T-helper 2 cell treated with Interferon-gamma antibody and Interleukin-4, amounts not matched to agents 5 μg/mL and 100 μg/mL, for 36 hours (primary cell): ENCODE measurements around the gene DBN1.
A peak's percentile ranks its signal among the peaks of the same experiment; 100 is the strongest.

ENCODE experiments used
- DNase-seq: peaks from one replicate; pipeline ENCODE4 v3.0.0; 2021; ENCODE audit warnings: low spot score
- H3K27ac Mint-ChIP-seq: one replicate; pipeline ENCODE4 v1.8.0; 2021; ENCODE audit warnings: mild to moderate bottlenecking, mixed read lengths
- H3K27me3 Mint-ChIP-seq: one replicate; pipeline ENCODE4 v1.8.0; 2021; ENCODE audit warnings: low read depth, mixed read lengths
- H3K36me3 Mint-ChIP-seq: one replicate; pipeline ENCODE4 v1.8.0; 2021; ENCODE audit warnings: low read depth, mixed read lengths
- H3K4me1 Mint-ChIP-seq: one replicate; pipeline ENCODE4 v1.8.0; 2021; ENCODE audit warnings: low read depth, mixed read lengths
- H3K4me3 Mint-ChIP-seq: one replicate; pipeline ENCODE4 v1.8.0; 2022; ENCODE audit warnings: mild to moderate bottlenecking, moderate library complexity, mixed read lengths
- H3K9me3 Mint-ChIP-seq: one replicate; pipeline ENCODE4 v1.8.0; 2021; ENCODE audit warnings: mixed read lengths

DBN1 gene

DNA sequence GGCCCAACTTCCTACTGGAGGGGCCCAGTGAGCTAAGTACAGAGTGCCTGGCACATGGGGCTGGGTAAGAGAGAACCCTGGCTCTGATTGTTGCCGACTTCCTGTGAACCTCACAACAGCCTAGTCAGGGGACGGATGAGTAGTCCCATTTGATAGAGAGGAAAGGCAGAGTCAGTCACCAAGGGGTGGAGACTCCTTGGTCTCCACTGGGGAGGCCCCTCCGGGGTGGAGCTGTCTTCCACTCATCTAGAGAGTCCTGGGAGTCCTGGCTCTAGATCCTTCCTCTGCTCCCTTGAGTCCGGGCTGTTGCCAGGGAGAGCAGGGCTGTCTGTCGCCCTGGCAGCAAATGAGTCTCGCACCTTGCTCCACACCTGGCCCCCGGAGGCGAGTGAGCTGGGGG is 39.0 kb downstream of the DBN1 start:
- peak overlapping the region; percentile 82 for H3K27ac Mint-ChIP-seq
- no peaks in the 10 kb centered on the region for H3K27me3 Mint-ChIP-seq
- peaks cover 81% of the 10 kb centered on the region for H3K36me3 Mint-ChIP-seq
- H3K4me3 Mint-ChIP-seq, result peak overlapping the region; percentile 71
- H3K4me1 Mint-ChIP-seq, result peaks cover 46% of the 10 kb centered on the region
- peak; percentile 58 for DNase-seq
- H3K9me3 Mint-ChIP-seq, result no peaks in the 10 kb centered on the region

DNA sequence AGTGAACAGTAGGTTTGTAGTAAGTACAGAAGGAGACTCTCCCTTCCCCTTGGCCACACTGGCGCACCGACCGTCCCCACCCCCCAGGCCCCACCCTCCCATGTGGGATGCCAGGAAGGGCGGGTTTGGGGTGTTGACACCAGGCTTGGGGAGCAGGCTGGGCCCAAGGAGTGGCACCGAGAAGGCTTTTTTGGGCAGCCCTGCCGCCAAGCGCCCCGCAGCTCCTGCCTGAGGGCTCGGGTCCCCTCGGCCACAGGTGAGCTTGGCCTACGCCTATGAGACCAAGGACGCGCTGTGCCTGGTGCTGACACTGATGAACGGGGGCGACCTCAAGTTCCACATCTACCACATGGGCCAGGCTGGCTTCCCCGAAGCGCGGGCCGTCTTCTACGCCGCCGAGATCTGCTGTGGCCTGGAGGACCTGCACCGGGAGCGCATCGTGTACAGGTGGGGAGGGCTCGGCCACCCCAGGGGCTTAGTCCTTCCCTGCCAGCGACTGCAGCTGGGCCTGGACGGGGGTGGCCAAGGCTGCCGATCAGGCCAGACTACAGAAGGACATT is 39.7 kb downstream of the DBN1 start:
- Mint-ChIP-seq H3K27ac (peak overlapping the region; percentile 57), H3K9me3 (no peaks in the 10 kb centered on the region), H3K4me3 (peak overlapping the region; percentile 38), H3K27me3 (no peaks in the 10 kb centered on the region), H3K4me1 (peaks cover 53% of the 10 kb centered on the region), H3K36me3 (peaks cover 84% of the 10 kb centered on the region)
- no peak for DNase-seq

DNA sequence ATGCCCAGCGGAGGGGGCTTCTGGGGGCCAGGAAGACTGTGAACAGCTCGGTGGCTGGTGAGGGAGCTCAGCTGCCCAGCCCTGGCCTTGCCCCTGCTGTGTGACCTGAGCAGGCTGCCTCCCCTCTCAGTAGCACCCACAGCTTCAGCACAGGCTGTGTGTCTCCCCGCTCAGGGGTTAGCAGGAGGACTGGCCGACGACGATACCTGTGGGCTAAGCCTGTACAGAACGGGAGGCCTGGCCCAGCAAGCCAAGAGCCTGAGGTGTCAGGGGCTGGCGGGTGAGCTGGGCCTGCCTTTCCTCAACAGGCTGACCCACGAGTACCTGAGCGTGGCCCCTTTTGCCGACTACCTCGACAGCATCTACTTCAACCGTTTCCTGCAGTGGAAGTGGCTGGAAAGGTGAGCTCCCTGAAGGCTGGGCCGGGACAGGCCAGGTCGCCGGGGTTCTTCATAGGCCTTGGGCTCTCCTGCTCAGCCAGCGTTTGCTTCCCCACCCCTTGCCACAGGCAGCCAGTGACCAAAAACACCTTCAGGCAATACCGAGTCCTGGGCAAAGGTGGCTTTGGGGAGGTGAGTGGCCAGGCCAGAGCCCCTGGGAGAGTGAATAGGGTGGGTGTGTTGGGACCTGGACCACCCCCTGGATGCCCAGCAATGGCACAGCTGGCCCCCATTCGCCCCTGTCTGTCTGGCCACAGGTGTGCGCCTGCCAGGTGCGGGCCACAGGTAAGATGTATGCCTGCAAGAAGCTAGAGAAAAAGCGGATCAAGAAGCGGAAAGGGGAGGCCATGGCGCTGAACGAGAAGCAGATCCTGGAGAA is 40.4 kb downstream of the DBN1 start:
- Mint-ChIP-seq H3K9me3 (no peaks in the 10 kb centered on the region), H3K36me3 (peaks cover 81% of the 10 kb centered on the region), H3K4me1 (peaks cover 57% of the 10 kb centered on the region), H3K27me3 (no peaks in the 10 kb centered on the region), H3K4me3 (peak overlapping the region; percentile 98), H3K27ac (peak overlapping the region; percentile 57)
- no peak for DNase-seq

DNA sequence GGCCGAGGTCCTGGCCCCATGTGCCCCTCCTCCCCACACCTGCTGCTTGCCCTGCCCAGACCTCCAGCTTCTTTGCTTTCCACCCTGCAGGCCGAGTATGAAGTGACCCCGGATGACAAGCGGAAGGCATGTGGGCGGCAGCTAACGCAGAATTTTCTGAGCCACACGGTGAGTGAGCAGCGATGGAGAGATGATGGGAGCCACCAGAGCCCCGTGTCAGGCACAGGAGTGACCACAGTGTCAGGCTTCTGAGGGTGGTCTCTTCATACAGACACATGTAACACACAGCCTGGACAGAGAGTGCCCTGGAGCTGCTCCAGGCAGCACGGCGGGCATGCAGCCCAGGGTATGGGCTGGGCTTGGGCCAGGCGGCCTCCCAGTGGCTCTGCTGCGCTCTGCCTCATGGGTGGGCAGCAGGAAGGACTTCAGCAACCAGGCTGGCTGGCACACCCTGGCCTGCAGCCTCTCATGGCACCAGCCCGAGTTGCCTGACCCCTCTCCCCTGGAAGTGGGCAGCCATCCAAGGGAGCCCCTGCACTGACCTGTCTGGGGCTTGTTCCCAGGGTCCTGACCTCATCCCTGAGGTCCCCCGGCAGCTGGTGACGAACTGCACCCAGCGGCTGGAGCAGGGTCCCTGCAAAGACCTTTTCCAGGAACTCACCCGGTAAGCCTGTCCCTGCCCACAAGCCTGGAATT is 41.1 kb downstream of the DBN1 start:
- Mint-ChIP-seq H3K27ac (peak overlapping the region; percentile 96), H3K36me3 (peaks cover 81% of the 10 kb centered on the region), H3K27me3 (no peaks in the 10 kb centered on the region), H3K9me3 (no peaks in the 10 kb centered on the region), H3K4me1 (peaks cover 58% of the 10 kb centered on the region), H3K4me3 (peak overlapping the region; percentile 98)
- DNase-seq, result peak; percentile 68

DNA sequence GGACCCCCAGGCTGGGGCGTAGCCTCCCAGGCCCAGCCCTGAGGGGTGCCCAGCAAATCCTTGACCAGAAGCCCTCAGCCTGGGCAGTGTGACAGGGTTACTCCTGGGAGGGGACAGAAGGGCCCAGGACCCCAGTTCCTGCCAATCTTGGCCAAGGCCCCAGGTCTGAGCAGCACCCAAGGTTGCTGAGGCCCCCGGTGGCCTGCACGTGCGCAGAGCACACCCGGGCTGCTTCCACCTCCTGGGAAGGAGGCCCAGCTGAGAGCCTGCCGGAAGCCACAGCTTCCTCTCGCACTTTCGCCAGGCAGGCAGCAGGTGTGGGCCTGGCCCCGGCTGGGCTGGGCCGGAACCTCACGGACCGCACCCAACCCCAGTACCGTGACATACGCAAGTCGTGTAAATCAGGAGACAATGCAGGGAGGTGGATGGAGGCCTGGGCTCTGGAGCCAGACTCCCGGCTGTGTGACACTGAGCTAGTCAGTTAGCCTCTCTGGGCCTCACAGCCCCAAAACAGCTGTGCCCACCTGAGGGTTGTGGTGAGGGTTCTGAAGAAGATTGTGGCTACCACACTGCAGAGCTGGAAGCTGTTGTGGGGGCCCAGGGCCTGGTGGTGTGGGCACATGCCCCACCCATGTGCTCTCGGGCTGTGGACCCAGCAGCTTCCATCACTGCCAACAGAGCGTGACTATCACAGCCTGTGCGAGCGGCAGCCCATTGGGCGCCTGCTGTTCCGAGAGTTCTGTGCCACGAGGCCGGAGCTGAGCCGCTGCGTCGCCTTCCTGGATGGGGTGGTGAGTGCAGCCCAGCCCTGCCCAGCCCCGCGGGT is 41.9 kb downstream of the DBN1 start:
- no peaks in the 10 kb centered on the region for H3K9me3 Mint-ChIP-seq
- H3K4me1 Mint-ChIP-seq, result peaks cover 56% of the 10 kb centered on the region
- peak overlapping the region; percentile 98 for H3K4me3 Mint-ChIP-seq
- peaks cover 77% of the 10 kb centered on the region for H3K36me3 Mint-ChIP-seq
- no peaks in the 10 kb centered on the region for H3K27me3 Mint-ChIP-seq
- H3K27ac Mint-ChIP-seq, result peak overlapping the region; percentile 96
- DNase-seq, result peak; percentile 77

DNA sequence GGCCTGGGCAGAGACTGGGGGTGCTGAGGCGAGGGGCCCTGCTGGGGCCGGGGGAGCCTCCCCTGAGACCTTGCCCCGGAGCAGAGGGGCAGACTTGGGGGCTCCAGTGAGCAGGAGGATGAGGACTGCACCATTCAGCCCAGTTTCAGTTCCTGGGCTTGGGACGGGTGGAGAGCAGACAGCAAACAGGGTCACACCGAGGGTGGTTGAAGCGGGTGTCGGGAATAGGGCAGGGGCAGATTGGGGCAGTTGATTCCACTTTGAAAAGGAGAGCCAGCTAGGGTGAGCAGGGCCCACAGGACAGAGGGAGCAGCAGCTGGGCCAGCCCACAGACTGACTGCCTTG is 42.5 kb downstream of the DBN1 start:
- no peak for DNase-seq
- peaks cover 75% of the 10 kb centered on the region for H3K36me3 Mint-ChIP-seq
- H3K9me3 Mint-ChIP-seq, result no peaks in the 10 kb centered on the region
- peaks cover 58% of the 10 kb centered on the region for H3K4me1 Mint-ChIP-seq
- H3K27ac Mint-ChIP-seq, result peak overlapping the region; percentile 94
- peak overlapping the region; percentile 98 for H3K4me3 Mint-ChIP-seq
- H3K27me3 Mint-ChIP-seq, result peaks cover 2% of the 10 kb centered on the region

DNA sequence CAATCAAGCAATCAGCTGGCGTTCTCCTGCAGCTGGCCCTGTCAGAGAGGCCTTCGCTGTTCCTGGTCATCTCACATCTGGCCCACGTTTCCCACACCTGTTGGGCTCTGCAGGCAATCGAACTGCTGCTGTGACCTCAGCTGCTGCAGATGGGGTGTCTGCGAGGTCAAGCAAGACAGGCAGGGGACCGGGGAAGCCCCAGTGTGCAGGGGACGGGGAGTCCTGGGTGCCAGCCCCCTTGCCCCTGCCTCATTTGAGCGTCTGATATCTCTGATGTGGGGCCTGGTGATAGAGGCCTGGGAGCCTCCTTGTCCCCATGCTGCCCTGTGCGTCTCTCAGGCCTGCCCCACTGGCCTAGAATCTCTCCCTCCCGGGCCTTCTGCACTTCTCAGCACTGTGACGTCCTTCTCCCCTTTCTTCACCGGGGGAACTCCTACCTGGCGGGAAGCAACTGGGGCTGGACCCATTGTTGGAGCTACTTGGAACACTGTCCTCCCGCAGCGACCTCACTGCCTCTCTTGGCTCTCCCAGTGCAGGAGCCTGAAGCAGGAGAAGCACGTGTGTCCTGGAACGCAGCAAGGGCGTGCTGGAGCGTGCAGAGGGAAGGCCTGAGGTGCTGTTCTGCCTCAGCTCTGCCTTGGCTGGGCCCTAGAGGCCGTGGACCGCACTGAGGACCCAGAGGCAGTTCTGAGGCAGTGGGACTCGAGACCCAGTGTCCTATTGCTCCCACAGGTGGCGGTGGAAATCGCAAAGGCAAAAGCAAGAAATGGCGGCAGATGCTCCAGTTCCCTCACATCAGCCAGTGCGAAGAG is 43.1 kb downstream of the DBN1 start:
- DNase-seq, result no peak
- H3K27me3 Mint-ChIP-seq, result peaks cover 2% of the 10 kb centered on the region
- H3K4me3 Mint-ChIP-seq, result peak overlapping the region; percentile 98
- peaks cover 71% of the 10 kb centered on the region for H3K36me3 Mint-ChIP-seq
- peaks cover 62% of the 10 kb centered on the region for H3K4me1 Mint-ChIP-seq
- no peaks in the 10 kb centered on the region for H3K9me3 Mint-ChIP-seq
- H3K27ac Mint-ChIP-seq, result peak overlapping the region; percentile 94

DNA sequence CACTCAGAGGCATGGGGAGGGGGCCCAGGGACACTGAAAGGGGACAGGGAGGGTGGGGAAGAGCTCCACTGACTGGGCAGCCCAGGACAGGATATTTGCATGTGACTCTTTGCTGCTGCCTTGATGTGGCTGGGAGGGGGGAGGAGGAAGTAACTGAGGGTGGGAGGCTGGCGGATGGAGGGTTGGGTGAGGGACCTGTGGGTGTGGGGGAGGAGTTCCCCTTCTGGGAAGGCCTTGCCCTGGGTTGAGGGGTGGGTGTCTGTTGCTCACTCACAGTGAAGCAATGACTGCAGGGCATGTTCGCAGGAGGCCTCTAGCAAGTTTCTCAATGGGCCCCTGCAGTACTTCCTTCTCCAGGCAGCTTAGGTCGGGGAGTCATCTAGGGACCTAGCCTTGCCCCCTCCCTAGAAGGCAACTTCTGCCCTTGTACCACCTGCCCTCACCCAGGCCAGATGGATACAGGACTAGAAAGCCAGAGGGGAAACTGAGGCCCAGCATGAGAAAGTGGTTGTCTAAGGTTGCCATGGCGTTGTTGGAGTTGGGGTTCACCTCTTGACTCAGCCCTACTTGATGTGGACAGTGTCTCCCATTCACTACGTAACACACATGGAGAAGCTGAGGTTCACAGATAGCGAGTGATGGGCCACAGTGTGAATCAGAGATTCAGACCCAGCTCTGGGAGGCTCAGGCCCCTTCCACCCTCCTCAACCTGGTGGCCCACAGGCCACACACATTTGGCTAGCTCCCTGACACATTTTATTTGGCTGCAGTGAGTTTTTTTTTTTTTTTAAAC is 44.0 kb downstream of the DBN1 start:
- Mint-ChIP-seq H3K27me3 (peaks cover 2% of the 10 kb centered on the region), H3K9me3 (no peaks in the 10 kb centered on the region), H3K4me3 (peak overlapping the region; percentile 98), H3K27ac (peak overlapping the region; percentile 94), H3K4me1 (peaks cover 65% of the 10 kb centered on the region), H3K36me3 (peaks cover 64% of the 10 kb centered on the region)
- peak; percentile 88 for DNase-seq

DNA sequence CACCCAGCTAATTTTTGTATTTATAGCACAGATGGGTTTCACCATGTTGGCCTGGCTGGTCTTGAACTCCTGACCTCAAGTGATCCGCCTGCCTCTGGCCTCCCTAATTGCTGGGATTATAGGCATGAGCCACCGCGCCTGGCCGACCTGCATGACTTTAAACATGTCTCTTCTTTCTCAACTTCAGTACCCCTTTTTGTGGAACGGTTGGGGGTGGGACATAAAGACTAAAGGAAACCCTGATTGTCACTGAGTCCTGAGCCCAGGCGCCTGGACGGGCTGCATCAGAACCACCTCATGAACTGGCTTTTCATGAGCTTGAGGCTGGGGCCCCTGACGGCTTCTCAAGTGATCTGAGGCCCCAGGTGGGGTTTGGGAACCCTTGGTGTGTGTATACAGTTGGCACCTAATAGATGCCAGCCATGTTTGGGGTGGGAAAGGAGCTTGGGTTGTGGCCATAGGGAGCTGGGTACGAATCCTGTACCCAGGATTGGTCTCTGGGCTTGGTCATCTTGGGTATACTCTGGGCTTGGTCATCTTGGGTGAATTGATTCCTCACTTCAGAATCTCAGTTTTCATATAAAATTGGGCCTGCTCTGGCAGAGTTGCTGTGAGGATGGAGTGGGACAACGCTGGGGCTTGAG is 44.7 kb downstream of the DBN1 start:
- Mint-ChIP-seq H3K4me1 (peaks cover 66% of the 10 kb centered on the region), H3K27ac (peak overlapping the region; percentile 94), H3K4me3 (peak overlapping the region; percentile 98), H3K27me3 (peaks cover 2% of the 10 kb centered on the region), H3K9me3 (no peaks in the 10 kb centered on the region), H3K36me3 (peaks cover 58% of the 10 kb centered on the region)
- DNase-seq, result no peak

DNA sequence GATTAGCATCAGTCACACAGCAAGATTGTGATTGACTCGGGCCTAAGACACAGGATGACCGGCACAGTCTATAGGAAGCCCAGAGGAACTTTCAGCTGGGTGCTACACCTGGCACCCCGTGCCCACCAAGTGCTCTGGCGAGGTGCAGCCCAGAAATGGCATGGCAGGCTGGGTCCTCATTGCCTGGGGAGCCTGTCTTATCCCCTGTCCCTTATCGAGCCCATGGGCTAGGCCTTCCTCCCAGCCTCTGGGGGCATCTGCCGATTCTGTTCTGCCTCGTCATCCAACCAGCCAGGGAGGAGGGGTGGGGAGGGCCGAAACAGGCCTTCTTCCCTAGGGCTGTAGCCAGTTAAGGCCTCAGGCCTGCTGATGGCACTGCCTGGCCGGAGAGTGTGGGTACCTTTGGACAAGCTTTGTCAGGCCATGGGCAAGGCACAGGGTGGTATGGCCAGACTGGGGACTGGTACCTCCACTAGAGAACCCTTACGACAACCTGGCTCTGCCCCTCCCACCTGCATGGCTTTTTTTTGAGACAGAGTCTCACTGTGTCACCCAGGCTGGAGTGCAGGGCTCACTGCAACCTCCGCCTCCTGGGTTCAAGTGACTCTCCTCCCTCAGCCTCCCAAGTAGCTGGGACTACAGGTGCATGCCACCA is 45.4 kb downstream of the DBN1 start:
- Mint-ChIP-seq H3K4me3 (peak overlapping the region; percentile 98), H3K36me3 (peaks cover 53% of the 10 kb centered on the region), H3K9me3 (no peaks in the 10 kb centered on the region), H3K27me3 (peaks cover 2% of the 10 kb centered on the region), H3K27ac (peak overlapping the region; percentile 94), H3K4me1 (peaks cover 64% of the 10 kb centered on the region)
- DNase-seq, result peak; percentile 37

DNA sequence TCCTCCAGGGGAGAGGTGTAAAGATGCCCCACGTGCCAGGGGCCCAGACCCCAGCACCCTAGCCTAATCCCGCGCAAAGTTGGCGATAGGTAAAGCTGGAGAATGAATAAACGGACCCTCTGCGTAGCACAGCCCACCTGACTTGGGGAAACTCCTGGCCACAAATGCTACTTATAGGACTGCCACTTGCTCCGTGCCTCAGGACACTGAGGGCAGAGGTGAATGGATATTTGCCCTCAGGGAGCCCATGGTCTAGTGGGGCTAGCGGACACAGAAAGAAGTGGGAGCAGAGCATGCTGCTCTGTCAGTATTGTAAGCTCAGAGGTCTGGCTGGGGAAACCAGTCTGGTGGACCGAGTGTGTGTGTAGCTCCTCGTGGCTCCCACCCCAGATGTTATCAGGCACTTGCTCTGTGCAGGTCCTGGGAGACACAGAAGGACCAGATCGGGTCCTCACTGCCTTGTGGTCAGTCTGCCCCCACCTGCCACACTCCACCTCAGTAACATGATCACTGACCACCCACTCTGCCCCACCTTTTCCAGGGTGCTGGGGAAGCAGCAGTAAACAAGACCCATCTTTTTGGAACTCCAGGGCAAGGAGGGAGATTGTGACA is 46.1 kb downstream of the DBN1 start:
- Mint-ChIP-seq H3K4me3 (peak overlapping the region; percentile 98), H3K9me3 (no peaks in the 10 kb centered on the region), H3K4me1 (peaks cover 64% of the 10 kb centered on the region), H3K27ac (peak overlapping the region; percentile 94), H3K36me3 (peaks cover 49% of the 10 kb centered on the region), H3K27me3 (peaks cover 2% of the 10 kb centered on the region)
- DNase-seq, result no peak
